Cardiac muscle cell (in vitro differentiated cells and primary cell): ENCODE measurements around the gene APBA2. TPM values are rescaled to one million over a fixed set of nuclear protein-coding genes. Genes with fewer than 3 reads are reported as not detected.

ENCODE experiments used
- DNase-seq, 2 donors: peaks; one replicate each; pipeline versions ENCODE4 v3.0.0 to v3.0.0-alpha.2; 2010 to 2017; ENCODE audit warnings: low read depth in 1 of 2, low spot score in 1 of 2
- H3K27ac ChIP-seq: fragments of 200-600 bp; sonication (generic); 2 replicates; pipeline ENCODE4 v1.5.1; 2016
- H3K27me3 ChIP-seq: fragments of 200-600 bp; sonication (generic); 2 replicates; pipeline ENCODE4 v1.6.0; 2016; ENCODE audit warnings: control low read depth
- H3K36me3 ChIP-seq: fragments of 200-600 bp; sonication (generic); 2 replicates; pipeline ENCODE4 v1.5.1; 2016; ENCODE audit warnings: control low read depth
- H3K4me1 ChIP-seq: fragments of 200-600 bp; sonication (generic); 2 replicates; pipeline ENCODE4 v1.8.1; 2017; ENCODE audit warnings: low read depth, mild to moderate bottlenecking, mixed run types
- H3K4me3 ChIP-seq: fragments of 200-600 bp; sonication (generic); 2 replicates; pipeline ENCODE4 v1.5.1; 2016; ENCODE audit warnings: mild to moderate bottlenecking
- H3K9me3 ChIP-seq: fragments of 200-600 bp; sonication (generic); 2 replicates; pipeline ENCODE4 v1.5.1; 2017; ENCODE audit warnings: low read depth, mild to moderate bottlenecking, control low read depth
- polyA plus RNA-seq: library from polyadenylated mRNA; unstranded; fragments of >200 nt; fragmentation: Nextera tagmentation; extraction: Ambion mirVana; gene quantifications from 2 replicates; pipeline ENCODE4 v1.2.1, GENCODE V29; 2016
- total RNA-seq: library from RNA; depleted of rRNA; stranded (reverse); fragments of >200 nt; gene quantifications from 2 replicates; pipeline ENCODE4 v1.2.3, GENCODE V29; 2016
- TF ChIP-seq, protein P1 (sequence below): IDR thresholded peaks from 2 replicates; pipeline ENCODE4 v1.5.1; 2012; ENCODE audit warnings: low read depth, mild to moderate bottlenecking, low read length

Gene APBA2
- total and polyA plus RNA-seq, 2 experiments from 2014 or later = 20.5 to 33.2 TPM

DNA sequence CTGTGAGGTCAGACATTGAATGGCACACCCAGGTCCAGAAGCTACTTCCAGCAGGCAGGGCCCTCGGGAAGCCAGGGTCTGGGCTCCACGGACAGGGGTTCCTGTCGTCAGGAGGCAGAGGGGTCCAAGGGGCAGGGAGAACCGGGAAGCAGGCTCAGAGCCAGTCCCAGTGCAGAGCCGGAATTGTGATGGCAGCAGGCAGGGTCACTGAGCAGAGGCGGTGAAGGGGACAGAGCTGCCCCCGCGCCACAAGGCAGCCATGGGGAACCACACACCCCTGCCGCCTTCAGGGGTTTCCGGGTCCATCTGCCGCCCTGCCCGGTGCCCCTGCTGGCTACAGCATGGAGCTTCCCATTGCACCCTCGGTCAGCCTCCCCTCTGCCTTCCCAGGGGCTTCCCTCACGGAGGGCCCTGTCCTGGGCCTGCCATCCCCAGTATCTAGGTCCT, 247.0 kb downstream of the APBA2 start:
- H3K36me3 ChIP-seq = no peaks in the 10 kb centered on the region
- no peak overlapping the region for H3K27ac ChIP-seq
- no peak overlapping the region for H3K4me3 ChIP-seq
- TF ChIP-seq, protein P1, sequence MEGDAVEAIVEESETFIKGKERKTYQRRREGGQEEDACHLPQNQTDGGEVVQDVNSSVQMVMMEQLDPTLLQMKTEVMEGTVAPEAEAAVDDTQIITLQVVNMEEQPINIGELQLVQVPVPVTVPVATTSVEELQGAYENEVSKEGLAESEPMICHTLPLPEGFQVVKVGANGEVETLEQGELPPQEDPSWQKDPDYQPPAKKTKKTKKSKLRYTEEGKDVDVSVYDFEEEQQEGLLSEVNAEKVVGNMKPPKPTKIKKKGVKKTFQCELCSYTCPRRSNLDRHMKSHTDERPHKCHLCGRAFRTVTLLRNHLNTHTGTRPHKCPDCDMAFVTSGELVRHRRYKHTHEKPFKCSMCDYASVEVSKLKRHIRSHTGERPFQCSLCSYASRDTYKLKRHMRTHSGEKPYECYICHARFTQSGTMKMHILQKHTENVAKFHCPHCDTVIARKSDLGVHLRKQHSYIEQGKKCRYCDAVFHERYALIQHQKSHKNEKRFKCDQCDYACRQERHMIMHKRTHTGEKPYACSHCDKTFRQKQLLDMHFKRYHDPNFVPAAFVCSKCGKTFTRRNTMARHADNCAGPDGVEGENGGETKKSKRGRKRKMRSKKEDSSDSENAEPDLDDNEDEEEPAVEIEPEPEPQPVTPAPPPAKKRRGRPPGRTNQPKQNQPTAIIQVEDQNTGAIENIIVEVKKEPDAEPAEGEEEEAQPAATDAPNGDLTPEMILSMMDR = no peak
- no peaks in the 10 kb centered on the region for H3K4me1 ChIP-seq
- DNase-seq = no peak
- no peaks in the 10 kb centered on the region for H3K9me3 ChIP-seq
- H3K27me3 ChIP-seq = no peaks in the 10 kb centered on the region

GRCh38 chr15:29133321-29133720, 247.5 kb downstream of the APBA2 start:
- no peak overlapping the region for H3K27ac ChIP-seq
- no peak for DNase-seq

DNA sequence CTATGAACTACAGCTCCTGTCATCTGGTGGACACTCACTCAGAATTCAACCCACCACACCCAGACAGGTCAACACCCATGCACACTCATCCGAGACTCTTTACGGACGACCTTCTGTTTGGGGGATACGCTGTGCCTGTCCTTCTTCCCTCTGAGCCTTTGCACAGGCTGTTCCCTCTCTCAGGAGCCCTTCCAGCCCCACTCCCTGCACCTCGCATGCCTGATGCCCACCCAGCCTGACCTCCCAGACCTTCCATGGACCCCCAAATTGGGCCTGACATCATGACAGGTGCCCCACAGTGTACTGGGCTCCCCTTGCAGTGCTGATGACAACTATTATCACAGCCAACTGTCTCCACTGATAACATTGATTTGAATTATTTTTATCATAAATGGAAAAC, 248.0 kb downstream of the APBA2 start:
- H3K4me3 ChIP-seq = no peak overlapping the region
- no peak for DNase-seq
- TF ChIP-seq, protein P1 = no peak

More at GRCh38 chr15:29133321-29133720, 247.5 kb downstream of the APBA2 start:
- Histone ChIP-seq H3K36me3 (no peaks in the 10 kb centered on the region), H3K9me3 (no peaks in the 10 kb centered on the region), H3K4me3 (no peak overlapping the region), H3K27me3 (no peaks in the 10 kb centered on the region), H3K4me1 (no peaks in the 10 kb centered on the region)
- TF ChIP-seq, protein P1 = no peak

GRCh38 chr15:29134239-29134638, 248.5 kb downstream of the APBA2 start:
- Histone ChIP-seq H3K4me3 (no peak overlapping the region), H3K9me3 (no peaks in the 10 kb centered on the region), H3K27me3 (no peaks in the 10 kb centered on the region), H3K4me1 (no peaks in the 10 kb centered on the region), H3K36me3 (no peaks in the 10 kb centered on the region), H3K27ac (no peak overlapping the region)
- DNase-seq = no peak
- TF ChIP-seq, protein P1 = no peak

More for the DNA sequence above, 248.0 kb downstream of the APBA2 start:
- H3K9me3 ChIP-seq = no peaks in the 10 kb centered on the region
- H3K27ac ChIP-seq = no peak overlapping the region
- H3K4me1 ChIP-seq = no peaks in the 10 kb centered on the region
- H3K36me3 ChIP-seq = no peaks in the 10 kb centered on the region
- no peaks in the 10 kb centered on the region for H3K27me3 ChIP-seq

DNA sequence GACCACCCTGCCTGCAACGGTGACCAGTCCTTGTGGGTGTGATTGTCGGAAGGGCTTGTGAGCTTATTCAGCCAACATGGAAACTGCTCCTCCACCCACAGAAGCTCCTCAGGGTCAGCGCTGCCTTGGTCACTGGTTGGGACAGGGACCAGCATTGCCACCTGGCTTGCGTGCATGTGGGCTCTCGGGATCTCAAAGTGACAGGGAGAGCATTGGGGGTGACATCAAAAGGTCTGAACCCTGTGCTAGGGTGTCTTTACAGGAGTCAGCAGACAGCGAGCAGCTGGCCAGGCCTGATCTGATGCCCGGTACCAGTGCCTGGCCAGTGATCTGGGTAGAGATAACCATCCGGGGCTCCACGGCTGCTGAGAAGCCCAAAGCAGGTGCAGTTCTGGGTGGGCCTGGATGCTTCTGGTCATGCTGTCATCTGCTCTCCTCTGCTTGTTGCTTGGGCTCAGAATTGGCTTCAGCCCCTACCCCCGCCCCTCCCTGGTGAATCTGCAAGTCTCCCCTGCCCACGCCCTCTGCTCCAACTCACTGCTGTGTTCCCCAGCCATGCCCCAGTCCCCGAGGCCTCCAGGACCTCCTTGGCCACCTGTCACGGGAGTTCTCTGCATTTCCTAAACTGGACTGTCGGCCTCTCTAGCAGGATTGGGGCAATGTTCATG, 249.0 kb downstream of the APBA2 start:
- no peak for DNase-seq
- Histone ChIP-seq H3K4me3 (no peak overlapping the region), H3K27me3 (no peaks in the 10 kb centered on the region), H3K36me3 (no peaks in the 10 kb centered on the region), H3K27ac (no peak overlapping the region), H3K9me3 (no peaks in the 10 kb centered on the region), H3K4me1 (no peaks in the 10 kb centered on the region)
- TF ChIP-seq, protein P1 = no peak
